Hindlimb muscle (tissue), 1 donor: ENCODE measurements around the gene LRRC61. TPM values are rescaled to one million over a fixed set of nuclear protein-coding genes. Genes with fewer than 3 reads are reported as not detected.
"Not testable (repeated sequence)": the region's sequence is repeated elsewhere in the genome, so short reads cannot be mapped to it uniquely, and the experiment has no call there.

Experiments
- DNase-seq: peaks from one replicate; pipeline ENCODE4 v3.0.0-alpha.2; 2013
- polyA plus RNA-seq: library from polyadenylated mRNA; unstranded; fragments of 120-200 nt; gene quantifications from one replicate; pipeline ENCODE4 v1.2.1, GENCODE V29; 2013; ENCODE audit not compliant: insufficient read length

LRRC61 gene
- polyA plus RNA-seq, 1 donor: 11.3 TPM

DNA sequence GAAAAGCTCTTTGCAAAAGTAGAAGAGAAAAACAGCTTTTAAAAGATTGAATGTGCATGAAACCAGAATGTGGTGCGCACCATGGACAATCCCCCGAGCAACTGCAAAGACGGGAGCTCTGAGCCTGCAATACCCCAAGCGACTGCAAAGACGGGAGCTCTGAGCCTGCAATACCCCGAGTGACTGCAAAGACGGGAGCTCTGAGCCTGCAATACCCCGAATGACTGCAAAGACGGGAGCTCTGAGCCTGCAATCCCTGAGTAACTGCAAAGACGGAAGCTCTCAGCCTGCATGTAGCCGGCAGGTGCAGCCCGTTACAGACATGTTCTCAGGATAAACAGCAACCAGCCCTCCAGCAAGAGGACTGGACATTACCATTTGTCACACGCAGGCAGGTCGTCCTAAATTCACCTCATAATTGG, 62.2 kb downstream of the LRRC61 start:
- no peak for DNase-seq

GRCh38 chr7:150385884-150386283, 62.7 kb downstream of the LRRC61 start:
- not testable (repeated sequence) for DNase-seq

Other genes starting within 250 kb of the LRRC61 start
- 1.3 TPM for gene ACTR3C, start 190 bp downstream of the LRRC61 start, polyA plus RNA-seq
- 60.4 TPM for gene RARRES2, start 18.3 kb downstream of the LRRC61 start, polyA plus RNA-seq
- 90.2 TPM for gene REPIN1, start 45.5 kb downstream of the LRRC61 start, polyA plus RNA-seq
- gene ZNF775, start 56.0 kb downstream of the LRRC61 start, polyA plus RNA-seq: 9.3 TPM
- 7.3 TPM for gene GIMAP8, start 127.3 kb downstream of the LRRC61 start, polyA plus RNA-seq
- 9.0 TPM for gene GIMAP7, start 191.5 kb downstream of the LRRC61 start, polyA plus RNA-seq
- 18.7 TPM for gene GIMAP4, start 244.0 kb downstream of the LRRC61 start, polyA plus RNA-seq